Adrenal gland (tissue), 12 donors: Measurements from ENCODE around the gene FRMD3. TPM values are rescaled to one million over a fixed set of nuclear protein-coding genes. Genes with fewer than 3 reads are reported as not detected.

ENCODE experiments used
- DNase-seq, 7 donors: peaks; one replicate each; pipeline ENCODE4 v3.0.0-alpha.2; 2019 to 2020
- H3K27ac ChIP-seq, 5 donors: fragments of 200-600 bp; sonication (generic) in 4 of 5; 1 replicate in 3 of 5; 2 replicates in 2 of 5; pipeline versions ENCODE4 v1.5.1 to v1.8.0; 2016 to 2020; ENCODE audit warnings: mild to moderate bottlenecking in 1 of 5
- H3K27me3 ChIP-seq: fragments of 200-600 bp; 2 replicates; pipeline ENCODE4 v1.8.0; 2021
- H3K36me3 ChIP-seq, 2 donors: fragments of 200-600 bp; replicated peaks in 1 of 2; 1 replicate in 1 of 2; 2 replicates in 1 of 2; pipeline versions ENCODE4 v1.5.1 to v1.8.0; 2018 to 2022
- H3K4me1 ChIP-seq, 2 donors: fragments of 200-600 bp; replicated peaks in 1 of 2; 1 replicate in 1 of 2; 2 replicates in 1 of 2; pipeline versions ENCODE4 v1.5.1 to v1.8.0; 2018 to 2021
- H3K4me3 ChIP-seq, 4 donors: fragments of 200-600 bp; sonication (generic) in 3 of 4; one replicate each; pipeline ENCODE4 v1.5.1; 2016 to 2018
- H3K9me3 ChIP-seq, 3 donors: fragments of 200-600 bp; sonication (generic) in 1 of 3; replicated peaks in 1 of 3; 1 replicate in 2 of 3; 2 replicates in 1 of 3; pipeline versions ENCODE4 v1.5.1 to v1.8.0; 2016 to 2021
- POLR2A ChIP-seq, 2 donors: fragments of 450-650 bp; IDR thresholded peaks; one replicate each; pipeline ENCODE4 v1.6.1; 2017; ENCODE audit warnings: antibody characterized with exemption in 2 of 2, mild to moderate bottlenecking in 2 of 2, moderate library complexity in 1 of 2
- WGBS, 4 donors: extraction: QIAGEN DNeasy Blood & Tissue Kit in 2 of 4; methylation state at CpG; one replicate each; pipeline versions ENCODE4 v1.1.5 to v1.1.7; 2013 to 2017; 5-methylcytosine and 5-hydroxymethylcytosine counted together
- intact Hi-C, 2 donors: fragments of 100-400 bp; cut with DNase I; formaldehyde crosslinking; loops; one replicate each; pipeline versions ENCODE4 v1.14.1 to v1.15.0; 2022 to 2023
- polyA plus RNA-seq, 3 donors: library from polyadenylated mRNA; stranded (reverse); fragments of 200-250 nt in 2 of 3; fragments of 350-450 nt in 1 of 3; fragmentation: Illumina TruSeq in 1 of 3; extraction: RNeasy Lipid Tissue Mini Kit (QIAGEN cat#74804) in 1 of 3; gene quantifications; one replicate each; pipeline ENCODE4 v1.2.3, GENCODE V29; 2013 to 2014
- total RNA-seq, 9 donors: library from RNA; depleted of rRNA in 4 of 9; stranded (reverse); fragments of >200 nt in 4 of 9; fragments of 120-200 nt in 1 of 9; fragmentation: NEBNext Ultra II Directional in 1 of 9; extraction: Animal tissue kit (Norgen Biotek cat#: 25700) in 1 of 9; gene quantifications; one replicate each; pipeline versions ENCODE4 v1.1.0 to v1.2.4, GENCODE V29; 2013 to 2023
- TF ChIP-seq, protein P1 (sequence below), 6 experiments: fragments of 450-650 bp in 4 of 6; fragments of 200-600 bp in 2 of 6; sonication (generic) in 1 of 6; IDR thresholded peaks; 1 replicate in 5 of 6; 2 replicates in 1 of 6; pipeline versions ENCODE4 v1.5.1 to v1.8.0; 2016 to 2021; ENCODE audit warnings: antibody characterized with exemption in 6 of 6, mild to moderate bottlenecking in 2 of 6, moderate library complexity in 1 of 6
- donor health status: healthy with polysubstance abuse.
- donor health status: Bipolar disorder and iron deficiency.
- donor health status: DM: yes; HTN: yes; CAD: no.
- donor health status: DM: no; HTN: no; CAD: no.
- donor health status: DM: no; HTN: no; CAD: no.
- donor health status: DM: yes; HTN: yes; CAD: no.

Gene FRMD3
- total and polyA plus RNA-seq, 12 donors: 1.8 to 32.9 (median 13.6) TPM

DNA sequence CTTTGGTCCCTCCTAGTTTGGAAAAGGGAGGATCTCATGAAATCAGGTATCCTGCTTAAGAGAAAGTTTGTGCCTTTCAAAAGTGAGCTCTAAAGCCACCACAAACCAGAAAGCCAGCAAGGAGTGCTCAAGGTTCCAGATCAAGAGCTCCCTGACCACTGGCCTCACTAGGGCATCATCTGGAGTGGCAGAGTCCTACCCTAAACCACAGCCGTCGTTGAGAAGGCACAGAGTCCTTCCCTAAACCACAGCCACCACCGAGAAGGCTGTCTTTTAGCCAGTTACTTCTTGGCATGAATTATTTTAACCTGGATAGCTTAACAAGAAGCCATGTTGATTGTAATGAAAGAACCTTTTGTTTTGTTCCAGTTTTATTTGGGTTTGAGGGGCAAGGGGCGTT, 102.9 kb downstream of the FRMD3 start:
- no peaks in the 10 kb centered on the region for H3K27me3 ChIP-seq
- no peak for TF ChIP-seq POLR2A (IDR thresholded peaks at IDR 0.05)
- TF ChIP-seq, protein P1, sequence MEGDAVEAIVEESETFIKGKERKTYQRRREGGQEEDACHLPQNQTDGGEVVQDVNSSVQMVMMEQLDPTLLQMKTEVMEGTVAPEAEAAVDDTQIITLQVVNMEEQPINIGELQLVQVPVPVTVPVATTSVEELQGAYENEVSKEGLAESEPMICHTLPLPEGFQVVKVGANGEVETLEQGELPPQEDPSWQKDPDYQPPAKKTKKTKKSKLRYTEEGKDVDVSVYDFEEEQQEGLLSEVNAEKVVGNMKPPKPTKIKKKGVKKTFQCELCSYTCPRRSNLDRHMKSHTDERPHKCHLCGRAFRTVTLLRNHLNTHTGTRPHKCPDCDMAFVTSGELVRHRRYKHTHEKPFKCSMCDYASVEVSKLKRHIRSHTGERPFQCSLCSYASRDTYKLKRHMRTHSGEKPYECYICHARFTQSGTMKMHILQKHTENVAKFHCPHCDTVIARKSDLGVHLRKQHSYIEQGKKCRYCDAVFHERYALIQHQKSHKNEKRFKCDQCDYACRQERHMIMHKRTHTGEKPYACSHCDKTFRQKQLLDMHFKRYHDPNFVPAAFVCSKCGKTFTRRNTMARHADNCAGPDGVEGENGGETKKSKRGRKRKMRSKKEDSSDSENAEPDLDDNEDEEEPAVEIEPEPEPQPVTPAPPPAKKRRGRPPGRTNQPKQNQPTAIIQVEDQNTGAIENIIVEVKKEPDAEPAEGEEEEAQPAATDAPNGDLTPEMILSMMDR (IDR thresholded peaks at IDR 0.05): no peak
- no peaks in the 10 kb centered on the region for H3K36me3 ChIP-seq
- H3K4me3 ChIP-seq: no peak overlapping the region
- no peaks in the 10 kb centered on the region for H3K9me3 ChIP-seq
- peaks cover 28 to 50% of the 10 kb centered on the region in 2 donors for H3K4me1 ChIP-seq
- no peak overlapping the region for H3K27ac ChIP-seq
- intact Hi-C loops: loop anchor here in 1 of 2 donors (10.0 kb wide), 1 partner anchor 100 kb away; the partner anchor contains the start of gene FRMD3
- 80 to 88% (median 84%) methylated on average over 4 of the region's 4 CpGs for WGBS, 4 donors
- no peak for DNase-seq

DNA sequence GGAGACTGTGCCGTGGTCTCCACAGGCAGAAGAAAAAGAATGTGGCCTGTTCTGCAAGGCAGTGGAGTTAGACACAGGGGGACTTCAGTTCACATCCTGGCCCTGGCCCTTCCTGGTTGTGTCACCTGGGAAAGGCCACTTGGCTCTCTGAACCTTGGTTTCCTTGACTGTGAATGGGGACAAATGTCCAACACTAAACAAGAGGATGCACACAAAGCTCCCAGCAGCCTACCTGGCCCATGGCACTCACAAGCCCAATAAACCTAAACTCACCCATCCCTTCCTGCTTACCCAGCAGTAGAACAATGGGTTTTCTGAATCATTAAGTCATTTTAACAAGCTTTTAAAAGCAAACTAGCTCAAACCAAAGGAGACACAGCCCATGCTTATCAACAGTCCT, 103.9 kb downstream of the FRMD3 start:
- intact Hi-C loops: loop anchor here in 1 of 2 donors (10.0 kb wide), 1 partner anchor 101 kb away; the partner anchor contains the start of gene FRMD3
- Histone ChIP-seq H3K36me3 (no peaks in the 10 kb centered on the region), H3K27ac (peak overlapping the region in 1 of 5 donors; percentile 67), H3K9me3 (no peaks in the 10 kb centered on the region), H3K4me3 (no peak overlapping the region), H3K27me3 (no peaks in the 10 kb centered on the region), H3K4me1 (peaks cover 27 to 46% of the 10 kb centered on the region in 2 donors)
- TF ChIP-seq, protein P1 (IDR thresholded peaks at IDR 0.05): no peak
- TF ChIP-seq POLR2A (IDR thresholded peaks at IDR 0.05): no peak
- WGBS, 4 donors: 90 to 100% (median 97%) methylated on average over 1 of the region's 1 CpG
- DNase-seq: no peak

DNA sequence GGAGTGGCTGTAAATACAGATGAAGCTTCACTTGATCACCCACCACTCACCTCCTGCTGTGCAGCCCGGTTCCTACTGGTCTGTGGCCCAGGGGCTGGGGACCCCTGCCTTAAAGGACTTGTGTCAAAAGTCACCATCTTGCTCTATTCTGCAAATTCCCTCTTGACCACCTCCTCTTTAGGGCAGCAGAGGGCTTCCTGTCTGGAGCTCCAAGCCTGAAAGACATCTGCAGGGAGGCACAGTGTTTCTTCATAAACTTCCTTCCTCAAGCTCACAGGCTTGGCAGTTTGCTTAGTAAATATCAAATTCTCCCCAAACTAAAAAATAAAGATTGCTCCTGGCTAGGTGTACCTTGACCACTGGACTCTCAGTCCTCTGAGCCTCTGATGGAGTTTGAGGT, 104.4 kb downstream of the FRMD3 start:
- H3K27ac ChIP-seq: peak overlapping the region in 1 of 5 donors; percentile 67
- intact Hi-C loops: loop anchor here in 1 of 2 donors (10.0 kb wide), 1 partner anchor 101 kb away; the partner anchor contains the start of gene FRMD3
- 91 to 100% (median 96%) methylated on average over 1 of the region's 1 CpG for WGBS, 4 donors

DNA sequence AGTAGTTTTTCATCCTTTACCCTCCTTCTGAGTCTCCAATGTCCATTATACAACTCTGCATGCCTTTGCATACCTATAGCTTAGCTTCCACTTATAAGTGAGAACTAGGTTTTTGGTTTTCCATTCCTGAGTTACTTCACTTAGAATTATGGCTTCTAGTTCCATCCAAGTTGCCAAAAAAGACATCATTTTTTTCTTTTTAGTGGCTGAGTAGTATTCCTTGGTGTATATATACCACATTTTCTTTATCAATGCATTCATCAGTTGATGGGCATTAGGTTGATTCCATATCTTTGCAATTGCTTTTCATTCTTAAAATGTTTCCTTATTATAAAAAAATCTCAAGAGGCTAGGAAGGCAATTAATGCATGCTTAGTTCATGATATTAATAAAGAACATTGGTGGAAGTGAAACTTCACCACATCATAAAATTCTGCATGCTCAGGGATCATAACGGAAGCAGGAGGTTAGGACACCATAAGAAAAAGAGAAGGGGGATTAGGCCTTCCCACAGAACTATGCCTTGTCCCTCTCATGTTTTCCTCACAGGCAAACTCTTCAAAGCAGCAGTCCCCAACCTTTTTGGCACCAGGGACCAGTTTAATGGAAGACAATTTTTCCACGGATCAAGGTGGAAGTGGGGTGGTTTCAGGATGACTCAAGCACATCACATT, 105.2 kb downstream of the FRMD3 start:
- DNase-seq: no peak
- H3K27ac ChIP-seq: peak overlapping the region in 3 of 5 donors; percentile 70 to 94 (median 78)
- no peaks in the 10 kb centered on the region for H3K9me3 ChIP-seq
- peaks cover 27 to 46% of the 10 kb centered on the region in 2 donors for H3K4me1 ChIP-seq
- TF ChIP-seq, protein P1 (IDR thresholded peaks at IDR 0.05): no peak
- no peak for TF ChIP-seq POLR2A (IDR thresholded peaks at IDR 0.05)
- no peak overlapping the region for H3K4me3 ChIP-seq
- no peaks in the 10 kb centered on the region for H3K27me3 ChIP-seq
- no peaks in the 10 kb centered on the region for H3K36me3 ChIP-seq
- WGBS, 4 donors: 77 to 89% (median 80%) methylated on average over 2 of the region's 2 CpGs
- intact Hi-C loops: loop anchor here in 1 of 2 donors (10.0 kb wide), 1 partner anchor 102 kb away; the partner anchor contains the start of gene FRMD3

More for the DNA sequence above, 104.4 kb downstream of the FRMD3 start:
- TF ChIP-seq, protein P1 (IDR thresholded peaks at IDR 0.05): no peak
- no peak for TF ChIP-seq POLR2A (IDR thresholded peaks at IDR 0.05)
- no peak for DNase-seq
- H3K9me3 ChIP-seq: no peaks in the 10 kb centered on the region
- H3K36me3 ChIP-seq: no peaks in the 10 kb centered on the region
- no peak overlapping the region for H3K4me3 ChIP-seq
- peaks cover 27 to 46% of the 10 kb centered on the region in 2 donors for H3K4me1 ChIP-seq
- no peaks in the 10 kb centered on the region for H3K27me3 ChIP-seq
